C4-2B (cell line): ENCODE data around the gene WDFY2.

Experiments
- ZFX ChIP-seq: fragments of 450-650 bp; IDR thresholded peaks from 2 replicates; pipeline ENCODE4 v1.6.1; 2017
- TF ChIP-seq, protein P1 (sequence below): fragments of 450-650 bp; conservative IDR thresholded peaks from 2 replicates; pipeline ENCODE4 v1.5.1; 2017; ENCODE audit warnings: mild to moderate bottlenecking

DNA sequence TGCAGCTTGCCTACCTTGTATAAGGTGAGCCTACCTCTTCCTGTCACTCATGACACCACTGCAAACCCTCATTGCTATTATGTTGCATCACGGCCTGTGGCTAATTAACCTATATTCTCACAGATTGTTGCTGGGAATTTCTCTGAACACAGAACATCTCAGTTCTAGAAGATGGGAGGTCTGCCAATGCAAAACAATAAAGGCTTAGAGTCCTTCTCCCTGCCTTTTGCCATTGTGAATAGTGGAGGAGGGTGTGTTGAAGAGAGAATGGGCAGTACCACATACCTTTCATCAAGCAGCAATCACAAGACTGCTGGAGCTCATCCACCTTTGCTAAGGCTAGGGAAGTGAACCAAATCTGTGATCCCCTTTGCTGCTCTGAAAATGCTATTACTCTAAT, 34.4 kb downstream of the WDFY2 start:
- TF ChIP-seq, protein P1, sequence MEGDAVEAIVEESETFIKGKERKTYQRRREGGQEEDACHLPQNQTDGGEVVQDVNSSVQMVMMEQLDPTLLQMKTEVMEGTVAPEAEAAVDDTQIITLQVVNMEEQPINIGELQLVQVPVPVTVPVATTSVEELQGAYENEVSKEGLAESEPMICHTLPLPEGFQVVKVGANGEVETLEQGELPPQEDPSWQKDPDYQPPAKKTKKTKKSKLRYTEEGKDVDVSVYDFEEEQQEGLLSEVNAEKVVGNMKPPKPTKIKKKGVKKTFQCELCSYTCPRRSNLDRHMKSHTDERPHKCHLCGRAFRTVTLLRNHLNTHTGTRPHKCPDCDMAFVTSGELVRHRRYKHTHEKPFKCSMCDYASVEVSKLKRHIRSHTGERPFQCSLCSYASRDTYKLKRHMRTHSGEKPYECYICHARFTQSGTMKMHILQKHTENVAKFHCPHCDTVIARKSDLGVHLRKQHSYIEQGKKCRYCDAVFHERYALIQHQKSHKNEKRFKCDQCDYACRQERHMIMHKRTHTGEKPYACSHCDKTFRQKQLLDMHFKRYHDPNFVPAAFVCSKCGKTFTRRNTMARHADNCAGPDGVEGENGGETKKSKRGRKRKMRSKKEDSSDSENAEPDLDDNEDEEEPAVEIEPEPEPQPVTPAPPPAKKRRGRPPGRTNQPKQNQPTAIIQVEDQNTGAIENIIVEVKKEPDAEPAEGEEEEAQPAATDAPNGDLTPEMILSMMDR, result no peak
- no peak for TF ChIP-seq ZFX
